Stimulated activated CD4-positive, alpha-beta T cell treated with anti-CD3 and anti-CD28 coated beads, TNF-alpha, amount 100 ng/mL, for 24 hours (primary cell): ENCODE results near the gene NDST4.

Source experiments
- DNase-seq, 3 experiments: peaks; one replicate each; pipeline ENCODE4 v3.0.0-alpha.2; 2020; ENCODE audit warnings: low read depth in 3 of 3

The NDST4 gene

GRCh38 chr4:114791976-114792375 is 321.4 kb downstream of the NDST4 start:
- no peak for DNase-seq

- no peak for DNase-seq
Observed at GRCh38 chr4:114785570-114785969, 327.9 kb downstream of the NDST4 start.

GRCh38 chr4:114783215-114783595 is 330.2 kb downstream of the NDST4 start:
- DNase-seq, result no peak

- DNase-seq, result no peak
Observed at GRCh38 chr4:114782415-114783214, 330.8 kb downstream of the NDST4 start.

- DNase-seq, result no peak
Observed at GRCh38 chr4:114780205-114780604, 333.2 kb downstream of the NDST4 start.
